NCI-H2171 treated with DMSO at 0.1 percent for 48 hours (cell line): ENCODE results near the gene SPN.
"Not testable (repeated sequence)": the region's sequence is repeated elsewhere in the genome, so short reads cannot be mapped to it uniquely, and the experiment has no call there.

Experiments used
- DNase-seq: peaks from one replicate; lab custom pipeline; 2025; lab: John Stamatoyannopoulos, UW

The SPN gene

DNA sequence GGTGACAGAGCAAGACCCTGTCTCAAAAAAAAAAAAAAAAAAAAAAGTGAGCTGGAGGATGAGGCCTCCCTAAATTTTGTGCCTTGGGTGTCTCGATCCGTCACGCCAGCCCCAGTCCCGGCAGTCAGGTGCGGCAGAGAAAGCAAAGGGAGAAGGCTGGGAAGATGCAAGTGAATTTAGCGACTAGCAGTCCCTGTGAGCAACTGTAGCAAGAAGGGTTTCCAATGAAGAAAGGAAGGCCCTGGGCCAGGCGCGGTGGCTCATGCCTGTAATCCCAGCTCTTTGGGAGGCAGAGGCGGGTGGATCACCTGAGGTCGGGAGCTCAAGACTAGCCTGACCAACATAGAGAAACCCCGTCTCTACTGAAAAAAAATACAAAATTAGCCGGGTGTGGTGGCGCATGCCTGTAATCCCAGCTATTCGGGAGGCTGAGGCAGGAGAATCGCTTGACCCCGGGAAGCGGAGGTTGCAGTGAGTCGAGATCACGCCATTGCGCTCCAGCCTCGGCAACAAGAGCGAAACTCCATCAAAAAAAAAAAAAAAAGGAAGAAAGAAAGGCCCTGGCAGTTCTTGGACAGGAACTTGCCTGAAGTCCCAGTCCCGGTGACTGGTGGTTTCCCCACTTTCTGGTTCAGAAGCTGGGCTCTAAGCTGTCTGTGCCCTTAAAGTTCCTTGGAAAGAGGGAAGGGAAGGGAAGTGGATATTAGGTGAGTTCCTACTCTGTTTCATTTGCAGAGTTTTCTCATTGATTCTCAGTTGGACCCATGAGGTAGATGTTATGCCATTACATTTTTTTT, 14.1 kb downstream of the SPN start:
- no peak for DNase-seq

DNA sequence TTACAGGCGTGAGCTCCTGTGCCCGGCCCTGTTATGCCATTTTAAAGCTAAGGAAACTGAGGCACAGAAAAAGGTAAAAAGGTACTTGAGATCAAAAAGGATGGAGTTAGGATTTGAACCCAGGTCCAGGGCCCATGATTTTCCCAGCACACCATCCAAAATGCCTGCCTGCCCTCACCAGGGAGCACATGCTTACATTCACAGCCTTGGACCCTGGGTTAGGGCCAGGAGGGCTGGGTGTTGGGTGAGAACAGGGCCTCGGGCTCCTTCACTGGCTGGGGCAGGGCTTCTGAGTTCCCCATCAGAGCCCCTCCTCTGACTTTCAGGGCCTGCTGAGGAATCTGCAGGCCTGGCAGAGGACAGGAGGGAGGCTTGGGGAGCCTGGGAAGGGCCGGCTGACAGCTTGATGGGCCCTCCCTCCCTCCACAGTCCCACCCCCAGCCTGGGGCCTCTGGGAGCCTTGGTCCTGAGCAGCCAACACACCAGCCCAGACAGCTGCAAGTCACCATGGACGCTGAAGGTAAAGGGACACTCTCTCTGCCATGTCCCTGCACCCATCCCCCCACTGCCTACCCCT, 15.7 kb downstream of the SPN start, which contains the start of gene QPRT:
TSS of gene QPRT (plus strand) at position 490 of the 577 bp plus-strand sequence. CDS start at position 508, 18 bp downstream.
- peak; percentile 44 for DNase-seq

DNA sequence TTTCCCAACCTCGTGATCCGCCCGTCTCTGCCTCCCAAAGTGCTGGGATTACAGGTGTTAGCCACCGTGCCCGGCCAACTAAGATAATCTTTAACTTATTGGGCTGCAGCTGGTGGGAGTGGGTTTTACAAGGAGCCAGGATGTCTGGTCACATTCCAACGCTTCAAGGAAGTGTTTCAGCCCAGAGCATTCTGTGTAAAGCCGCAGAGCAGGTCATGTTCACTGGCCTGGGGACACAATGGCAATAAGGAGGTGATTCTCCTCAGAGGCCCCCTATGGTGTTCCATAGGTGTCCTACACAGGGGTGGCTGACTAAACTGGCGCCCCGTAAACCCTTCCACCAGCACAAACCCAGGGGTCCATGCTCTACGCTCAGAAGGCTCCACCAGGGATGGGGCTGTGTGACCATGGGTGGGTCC, 17.1 kb downstream of the SPN start:
- DNase-seq: no peak

DNA sequence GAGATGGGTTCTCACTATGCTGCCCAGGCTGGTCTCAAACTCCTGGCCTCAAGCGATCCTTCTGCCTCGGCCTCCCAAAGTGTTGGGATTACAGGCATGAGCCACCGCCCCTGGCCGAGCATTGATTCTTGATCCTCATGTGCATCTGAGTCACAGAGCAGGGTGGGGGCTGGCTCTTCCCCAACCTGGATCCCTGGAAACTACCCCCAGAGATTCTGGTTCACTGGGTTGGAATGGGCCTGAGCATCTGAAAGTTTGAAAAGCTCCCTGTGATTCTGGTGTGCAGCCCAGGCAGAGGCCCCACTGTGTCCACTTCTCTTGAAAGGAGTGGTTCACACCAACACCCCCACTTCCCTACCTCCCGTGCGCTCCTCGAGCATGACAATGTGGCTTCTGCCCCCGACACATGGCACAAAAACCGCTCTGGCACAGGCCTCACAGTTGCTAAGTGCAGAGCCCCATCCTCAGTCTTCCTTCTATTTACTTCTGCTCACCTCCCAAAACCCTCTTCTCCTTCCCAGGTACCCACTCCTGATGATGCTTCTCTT, 20.6 kb downstream of the SPN start:
- no peak for DNase-seq

DNA sequence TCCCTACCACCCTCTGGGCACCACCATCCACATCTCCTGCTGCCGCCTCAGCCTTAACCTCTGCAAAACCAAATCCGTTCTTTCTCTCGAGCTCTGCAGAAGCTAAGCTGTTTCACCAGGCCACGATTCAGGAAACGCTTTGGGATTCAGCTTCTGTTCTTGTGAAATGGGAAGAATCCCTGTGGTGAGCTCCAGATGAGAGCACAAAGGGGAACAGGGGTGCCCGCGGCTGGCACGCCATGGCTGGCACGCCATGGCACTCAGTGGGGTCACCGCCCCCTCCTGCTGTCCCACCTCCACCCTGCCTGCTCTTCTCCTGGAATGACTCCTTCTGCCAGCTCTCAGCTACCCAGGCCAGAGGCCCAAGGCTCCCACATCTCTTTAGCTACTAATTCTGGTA, 21.6 kb downstream of the SPN start:
- DNase-seq: no peak

DNA sequence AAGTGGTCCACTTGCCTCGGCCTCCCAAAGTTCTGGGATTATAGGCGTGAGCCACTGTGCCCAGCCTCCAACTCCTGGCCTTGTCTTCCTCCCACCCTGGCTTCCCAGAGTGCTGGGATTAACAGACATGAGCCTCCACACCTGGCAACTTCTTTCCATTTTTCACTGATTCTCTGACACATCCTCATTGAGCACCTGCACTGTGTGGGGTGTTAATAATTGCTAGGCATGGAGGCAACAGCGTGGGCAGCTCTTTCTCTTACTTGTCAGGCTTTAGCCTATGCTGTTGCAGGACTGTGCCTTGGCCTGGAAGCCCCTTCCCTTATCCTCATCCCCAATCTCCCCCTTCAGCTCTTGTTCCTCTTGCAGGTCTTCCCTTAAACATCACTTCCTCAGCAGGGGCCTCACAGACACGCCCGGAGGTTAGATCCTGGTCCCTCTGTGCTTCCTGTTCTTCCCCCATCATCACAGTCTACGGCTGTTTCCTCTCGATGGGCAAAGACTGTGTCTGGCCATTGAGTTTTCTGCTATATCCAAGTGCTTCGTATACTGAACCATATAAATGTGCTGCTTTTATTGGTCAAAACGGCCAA, 23.8 kb downstream of the SPN start:
- DNase-seq: no peak

DNA sequence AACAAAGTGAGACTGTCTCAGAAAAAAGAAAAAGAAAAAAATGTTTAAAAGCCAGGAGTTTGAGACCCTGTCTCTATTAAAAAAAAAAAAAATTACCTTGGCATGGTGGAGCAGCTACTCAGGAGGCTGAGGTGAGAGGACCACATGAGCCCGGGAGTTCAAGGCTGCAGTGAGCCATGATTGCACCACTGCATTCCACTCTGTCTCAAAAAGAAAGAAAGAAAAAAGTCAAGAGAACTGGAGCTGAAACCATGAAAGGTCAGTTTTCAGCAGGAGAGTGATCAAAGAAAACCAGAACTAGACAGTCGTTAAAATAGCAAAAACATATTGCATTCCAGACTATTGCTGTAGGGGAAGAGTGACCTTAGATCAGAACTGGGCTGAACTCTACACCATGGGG, 24.7 kb downstream of the SPN start:
- DNase-seq: no peak

DNA sequence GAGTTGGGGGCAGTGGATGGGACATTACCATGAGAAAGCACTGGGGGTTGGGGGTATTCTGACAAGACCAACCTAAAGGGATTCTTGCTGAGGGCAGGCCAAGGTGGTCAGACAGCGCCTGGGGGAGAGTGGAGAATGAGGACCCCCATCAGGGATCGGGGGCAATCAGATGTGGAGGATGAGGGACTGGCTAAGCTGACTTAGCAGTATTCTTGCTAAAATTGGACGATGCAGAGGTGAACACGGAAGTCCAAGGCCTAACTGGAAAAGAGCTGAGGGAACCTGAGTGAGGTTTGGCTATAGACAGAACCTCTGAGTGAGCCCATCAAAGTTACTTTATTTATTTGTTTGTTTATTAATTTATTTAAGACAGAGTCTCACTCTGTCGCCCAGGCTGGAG, 25.1 kb downstream of the SPN start:
- DNase-seq: no peak

DNA sequence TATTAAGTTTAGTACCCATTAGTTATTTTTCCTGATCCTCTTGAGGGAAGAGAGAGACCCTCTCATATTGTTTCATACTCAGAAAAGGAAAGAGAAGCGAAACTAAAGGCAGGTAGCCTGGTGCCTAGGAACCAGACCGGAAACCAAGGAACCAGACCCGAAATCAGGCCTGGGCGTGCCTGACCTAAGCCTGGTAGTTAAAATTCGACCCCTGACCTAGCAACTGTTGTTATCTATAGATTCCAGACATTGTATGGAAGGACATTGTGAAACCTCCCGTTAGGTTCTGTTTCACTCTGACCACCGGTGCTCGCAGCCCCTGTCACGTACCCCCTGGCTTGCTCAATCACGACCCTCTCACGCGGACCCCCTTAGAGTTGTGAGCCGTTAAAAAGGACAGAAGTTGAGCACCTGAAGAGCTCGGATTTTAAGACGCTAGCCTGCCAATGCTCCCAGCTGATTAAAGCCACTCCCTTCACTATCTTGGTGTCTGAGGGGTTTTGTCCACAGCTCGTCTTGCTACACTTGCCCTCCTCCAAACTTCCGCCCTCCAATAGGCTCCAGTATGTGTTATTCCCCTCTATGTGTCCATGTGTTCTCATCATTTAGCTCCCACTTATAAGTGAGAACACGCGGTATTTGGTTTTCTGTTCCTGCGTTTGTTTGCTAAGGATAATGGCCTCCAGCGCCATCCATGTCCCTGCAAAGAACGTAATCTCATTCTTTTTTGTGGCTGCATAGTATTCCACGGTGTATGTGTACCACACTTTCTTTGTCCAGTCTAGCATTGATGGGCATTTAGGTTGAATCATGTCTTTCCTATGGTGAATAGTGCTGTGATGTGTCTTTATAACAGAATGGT, 26.7 kb downstream of the SPN start:
- DNase-seq: not testable (repeated sequence)

DNA sequence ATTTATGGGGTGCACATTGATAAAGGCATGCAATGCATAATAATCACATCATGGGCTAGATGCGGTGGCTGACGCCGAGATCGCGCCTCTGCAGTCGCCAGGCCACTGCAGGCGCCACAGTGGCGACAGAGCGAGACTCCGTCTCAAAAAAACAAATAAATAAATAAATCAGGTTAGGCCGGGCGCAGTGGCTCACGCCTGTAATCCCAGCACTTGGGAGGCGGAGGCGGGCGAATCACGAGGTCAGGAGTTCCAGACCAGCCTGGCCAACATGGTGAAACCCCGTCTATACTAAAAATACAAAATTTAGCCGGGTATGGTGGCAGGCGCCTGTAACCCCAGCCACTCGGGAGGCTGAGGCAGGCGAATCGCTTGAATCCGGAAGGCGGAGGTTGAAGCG, 29.6 kb downstream of the SPN start:
- DNase-seq: not testable (repeated sequence)

DNA sequence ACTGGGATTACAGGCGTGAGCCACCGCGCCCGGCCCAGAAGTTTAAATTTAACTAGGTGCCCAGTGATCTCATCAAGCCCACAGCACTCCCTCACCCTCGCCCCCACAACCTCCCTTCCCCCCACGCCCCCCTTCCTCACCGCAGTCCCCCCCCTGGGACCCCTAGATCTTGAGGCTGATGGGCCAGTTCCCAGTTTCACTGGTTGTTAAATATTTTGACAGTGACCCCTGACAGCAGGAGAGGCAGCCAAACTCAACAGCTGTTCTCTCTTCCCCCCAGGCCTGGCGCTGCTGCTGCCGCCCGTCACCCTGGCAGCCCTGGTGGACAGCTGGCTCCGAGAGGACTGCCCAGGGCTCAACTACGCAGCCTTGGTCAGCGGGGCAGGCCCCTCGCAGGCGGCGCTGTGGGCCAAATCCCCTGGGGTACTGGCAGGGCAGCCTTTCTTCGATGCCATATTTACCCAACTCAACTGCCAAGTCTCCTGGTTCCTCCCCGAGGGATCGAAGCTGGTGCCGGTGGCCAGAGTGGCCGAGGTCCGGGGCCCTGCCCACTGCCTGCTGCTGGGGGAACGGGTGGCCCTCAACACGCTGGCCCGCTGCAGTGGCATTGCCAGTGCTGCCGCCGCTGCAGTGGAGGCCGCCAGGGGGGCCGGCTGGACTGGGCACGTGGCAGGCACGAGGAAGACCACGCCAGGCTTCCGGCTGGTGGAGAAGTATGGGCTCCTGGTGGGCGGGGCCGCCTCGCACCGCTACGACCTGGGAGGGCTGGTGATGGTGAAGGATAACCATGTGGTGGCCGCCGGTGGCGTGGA, 31.5 kb downstream of the SPN start:
- DNase-seq: no peak

DNA sequence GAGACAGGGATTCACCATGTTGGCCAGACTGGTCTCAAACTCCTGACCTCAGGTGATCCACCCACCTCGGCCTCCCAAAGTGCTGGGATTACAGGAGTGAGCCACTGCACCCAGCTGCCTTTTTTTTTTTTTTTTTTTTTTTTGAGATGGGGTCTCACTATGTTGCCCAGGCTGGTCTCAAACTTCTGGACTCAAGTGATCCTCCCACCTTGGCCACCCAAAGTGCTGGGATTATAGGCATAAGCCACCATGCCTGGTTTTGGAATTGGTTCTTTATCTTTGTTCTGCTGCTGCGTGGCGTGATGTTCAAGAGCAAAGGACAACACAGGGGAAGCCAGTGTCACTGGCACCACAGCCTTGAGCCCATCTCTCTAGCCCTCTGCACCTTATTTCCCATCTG, 32.6 kb downstream of the SPN start:
- not testable (repeated sequence) for DNase-seq

DNA sequence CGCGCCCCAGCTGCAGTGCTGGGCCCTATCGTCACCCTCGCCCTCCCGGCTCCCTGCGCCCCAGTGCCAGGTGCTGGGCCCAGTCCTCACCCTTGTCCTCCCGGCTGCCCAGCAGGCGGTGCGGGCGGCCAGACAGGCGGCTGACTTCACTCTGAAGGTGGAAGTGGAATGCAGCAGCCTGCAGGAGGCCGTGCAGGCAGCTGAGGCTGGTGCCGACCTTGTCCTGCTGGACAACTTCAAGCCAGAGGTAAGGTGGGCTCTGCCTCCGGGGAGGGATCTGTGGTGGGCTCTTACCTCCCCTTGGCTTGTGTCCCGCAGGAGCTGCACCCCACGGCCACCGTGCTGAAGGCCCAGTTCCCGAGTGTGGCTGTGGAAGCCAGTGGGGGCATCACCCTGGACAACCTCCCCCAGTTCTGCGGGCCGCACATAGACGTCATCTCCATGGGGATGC, 33.9 kb downstream of the SPN start:
- DNase-seq: no peak

DNA sequence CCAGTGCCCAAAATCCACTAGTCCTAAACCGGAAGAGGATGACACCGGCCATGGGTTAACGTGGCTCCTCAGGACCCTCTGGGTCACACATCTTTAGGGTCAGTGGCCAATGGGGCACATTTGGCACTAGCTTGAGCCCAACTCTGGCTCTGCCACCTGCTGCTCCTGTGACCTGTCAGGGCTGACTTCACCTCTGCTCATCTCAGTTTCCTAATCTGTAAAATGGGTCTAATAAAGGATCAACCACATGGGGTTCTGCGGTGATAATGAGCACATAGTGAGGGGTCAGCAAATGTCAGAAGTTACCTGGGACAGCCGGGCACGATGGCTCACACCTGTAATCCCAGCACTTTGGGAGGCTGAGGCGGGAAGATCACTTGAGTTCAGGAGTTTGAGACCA, 34.3 kb downstream of the SPN start:
- DNase-seq: no peak

DNA sequence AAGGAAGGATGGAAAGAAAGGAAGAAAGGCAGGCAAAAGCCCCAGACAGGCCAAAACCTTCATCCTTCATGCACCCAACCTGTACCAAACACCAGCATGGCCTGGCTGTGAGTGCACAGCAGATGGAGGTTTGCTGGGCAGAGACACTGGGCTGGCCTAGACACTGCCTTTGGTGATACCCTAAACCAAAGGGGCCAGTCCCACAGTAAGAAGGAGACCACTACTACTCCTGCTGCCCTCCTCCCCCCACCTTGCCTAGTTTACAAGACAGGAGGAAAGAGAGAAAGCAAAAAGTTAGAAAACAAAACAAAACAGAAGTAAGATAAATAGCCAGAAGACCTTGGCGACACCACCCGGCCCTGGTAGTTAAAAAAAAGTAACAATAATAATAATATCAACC, 35.0 kb downstream of the SPN start:
- DNase-seq: no peak

DNA sequence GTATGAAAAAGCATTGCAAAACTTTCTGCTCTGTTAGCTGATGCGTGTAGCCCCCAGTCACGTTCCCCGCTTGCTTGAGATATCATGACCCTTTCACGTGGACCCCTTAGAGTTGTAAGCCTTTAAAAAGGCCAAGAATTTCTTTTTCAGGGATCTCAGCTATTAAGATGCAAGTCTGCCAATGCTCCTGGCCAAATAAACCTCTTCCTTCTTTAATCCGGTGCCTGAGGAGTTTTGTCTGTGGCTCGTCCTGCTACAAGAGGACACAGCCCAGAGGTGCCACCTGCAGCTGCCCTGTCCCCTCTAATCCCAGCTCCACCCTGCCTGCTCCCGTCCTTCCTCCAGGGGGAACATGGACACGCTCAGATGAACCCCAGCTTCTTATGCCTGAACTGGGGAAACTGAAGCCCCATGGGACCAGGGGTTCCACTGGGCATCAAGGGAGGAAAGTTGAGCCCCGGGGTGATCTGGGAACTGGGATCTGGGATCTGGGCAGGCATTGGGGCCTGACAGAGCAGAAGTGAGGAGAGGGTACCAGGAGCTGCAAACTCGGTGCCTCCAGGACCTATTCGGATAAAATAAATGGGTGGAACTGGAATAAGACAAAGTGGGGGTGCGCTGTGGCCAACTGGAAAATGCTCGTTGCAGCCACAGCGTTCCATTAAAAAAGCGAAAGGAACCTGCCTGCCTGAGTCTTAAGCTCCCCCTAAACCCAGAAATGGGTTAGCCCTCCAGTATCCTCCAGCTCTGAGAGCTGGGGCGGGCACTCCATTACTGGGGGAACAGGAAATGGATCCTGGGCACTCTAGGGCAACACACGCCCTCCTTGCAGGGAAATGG, 35.7 kb downstream of the SPN start:
- no peak for DNase-seq

DNA sequence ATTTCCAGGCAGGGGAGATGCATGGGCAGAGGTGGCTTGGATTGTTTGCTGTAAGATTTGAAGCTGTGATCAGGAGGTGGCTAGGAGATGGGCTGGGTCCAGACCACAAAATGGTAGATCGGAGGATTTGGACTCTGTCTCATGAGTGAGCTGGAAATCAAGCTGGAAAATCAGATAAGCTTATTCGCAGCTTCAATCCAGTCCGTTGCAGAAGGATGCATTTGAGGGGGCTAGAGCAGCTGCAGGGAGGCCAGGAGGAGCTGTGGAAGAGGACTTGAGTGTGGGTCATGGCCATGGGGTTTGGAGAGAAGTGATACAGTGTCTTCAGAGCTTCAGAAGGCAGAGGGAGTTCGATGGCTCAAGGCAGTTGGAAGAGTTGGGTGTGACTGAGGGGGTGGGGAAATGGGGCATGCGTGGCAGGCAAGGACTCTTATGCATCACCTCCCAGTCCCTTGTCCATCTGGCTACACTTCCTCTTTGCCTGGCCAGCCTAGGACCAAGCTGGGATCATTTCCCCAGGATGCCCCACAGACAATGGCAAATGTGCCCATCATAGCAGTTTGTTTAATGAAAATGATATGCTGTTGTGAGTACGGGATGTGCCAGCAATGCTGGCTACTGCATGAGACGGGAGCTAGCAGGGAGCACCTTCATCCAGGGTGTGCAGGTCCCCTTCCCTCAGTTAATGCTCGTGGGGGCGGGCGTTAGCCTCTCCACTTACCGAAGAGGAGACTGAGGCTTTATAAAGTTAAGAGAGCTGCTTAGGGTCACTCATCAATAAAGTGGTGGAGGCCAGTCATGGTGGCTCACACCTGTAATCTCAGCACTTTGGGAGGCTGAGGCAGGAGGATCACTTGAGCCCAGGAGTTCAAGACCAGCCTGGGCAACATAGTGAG, 36.5 kb downstream of the SPN start:
- DNase-seq: no peak

DNA sequence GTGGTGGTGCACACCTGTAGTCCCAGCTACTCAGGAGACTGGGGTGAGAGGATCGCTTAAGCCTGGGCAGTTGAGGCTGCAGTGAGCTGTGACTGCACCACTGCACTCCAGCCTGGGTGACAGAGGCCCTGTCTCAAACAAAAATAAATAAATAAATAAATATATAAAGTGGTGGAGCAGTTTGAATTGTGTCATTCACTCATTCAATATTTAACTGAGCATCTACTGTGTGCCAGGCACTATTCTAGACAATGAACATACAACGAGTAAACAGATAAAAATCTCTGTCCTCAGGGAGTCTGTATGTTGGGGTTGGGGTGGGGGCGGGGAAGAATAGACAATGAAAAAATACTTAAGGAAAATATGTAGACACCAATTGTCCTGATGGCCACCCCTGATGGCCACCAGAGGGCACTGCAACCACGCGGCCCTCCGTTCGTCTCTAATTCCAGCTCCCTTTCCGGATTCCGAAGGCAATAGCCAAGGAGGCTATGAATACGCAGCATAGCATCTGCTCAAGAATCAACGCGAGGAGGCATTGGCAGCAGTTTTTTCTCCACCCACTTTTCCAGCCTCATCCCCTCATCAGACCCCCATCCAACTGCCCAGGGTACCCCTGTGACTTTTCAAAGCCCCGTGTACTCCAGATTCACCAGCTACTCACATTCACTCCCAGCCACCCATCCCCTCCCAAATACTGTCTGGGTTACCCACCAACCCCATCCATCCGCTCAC, 37.4 kb downstream of the SPN start:
- DNase-seq: peak; percentile 88

DNA sequence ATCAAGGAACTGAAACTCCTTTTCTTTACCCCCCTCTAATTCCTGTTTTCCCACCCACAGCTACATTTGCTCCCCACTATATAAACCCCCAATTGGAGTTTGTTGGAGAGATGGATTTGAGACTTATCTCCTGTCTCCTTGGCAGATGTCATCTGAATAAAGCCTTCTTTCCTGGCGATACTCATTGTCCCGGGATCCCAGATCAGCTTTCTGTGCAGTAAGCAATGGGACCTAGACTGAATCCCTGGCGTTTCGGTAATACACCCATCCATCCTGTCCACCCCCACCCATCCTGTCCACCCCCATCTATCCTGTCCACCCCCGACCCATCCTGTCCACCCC, 38.1 kb downstream of the SPN start:
- DNase-seq: no peak
